RPMI8226 (cell line): ENCODE data around the gene PLIN5.
"Not testable (repeated sequence)": the region's sequence is repeated elsewhere in the genome, so short reads cannot be mapped to it uniquely, and the experiment has no call there.

Experiments
- DNase-seq: peaks from one replicate; pipeline ENCODE4 v3.0.0-alpha.2; 2015

Gene PLIN5

DNA sequence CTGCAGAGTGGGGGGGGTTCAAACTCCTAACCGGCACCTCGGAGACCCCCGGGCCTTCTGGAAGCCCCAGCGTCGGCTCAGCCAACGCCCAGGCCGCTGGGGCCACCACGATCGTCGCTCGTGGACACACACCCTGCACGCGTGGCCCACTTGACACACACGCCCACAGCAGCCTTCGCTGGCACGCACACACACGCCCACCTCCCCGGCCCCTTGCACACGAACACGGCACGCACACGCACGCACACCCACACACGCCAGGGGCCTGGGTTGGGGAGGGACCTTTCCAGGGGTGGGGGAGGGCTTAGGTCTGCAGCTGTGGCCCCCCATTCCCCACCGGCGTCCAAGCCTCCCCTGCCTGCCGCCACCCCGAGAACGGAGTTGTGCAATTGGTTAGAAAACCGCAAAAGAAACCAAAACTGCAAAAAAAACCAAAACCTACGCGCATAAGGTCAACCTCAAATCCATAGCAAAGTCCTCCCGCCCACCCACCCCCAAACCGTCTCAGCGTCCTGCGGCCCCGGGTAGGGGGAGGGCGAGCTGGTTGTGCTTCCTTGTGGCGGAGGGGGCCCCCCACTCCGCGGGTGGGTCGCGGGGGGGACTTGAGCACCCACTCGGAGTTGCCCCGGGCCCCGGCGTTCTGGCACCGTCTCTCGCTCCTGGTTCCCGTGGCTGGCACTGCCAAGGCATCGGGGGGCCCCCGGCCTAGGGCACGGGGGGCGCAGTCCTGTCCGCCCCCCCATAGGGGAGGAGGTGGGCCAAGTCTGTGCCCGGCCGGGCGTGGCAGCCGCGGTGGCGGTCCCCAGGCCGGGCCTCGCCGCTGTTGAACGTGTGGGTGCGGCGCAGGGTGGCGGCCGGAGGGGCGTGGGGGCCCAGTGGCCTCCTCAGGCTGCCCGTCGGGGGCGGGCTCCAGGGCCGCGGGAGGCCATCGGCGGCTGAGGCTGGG is 8.1 kb upstream of the PLIN5 start:
- no peak for DNase-seq

DNA sequence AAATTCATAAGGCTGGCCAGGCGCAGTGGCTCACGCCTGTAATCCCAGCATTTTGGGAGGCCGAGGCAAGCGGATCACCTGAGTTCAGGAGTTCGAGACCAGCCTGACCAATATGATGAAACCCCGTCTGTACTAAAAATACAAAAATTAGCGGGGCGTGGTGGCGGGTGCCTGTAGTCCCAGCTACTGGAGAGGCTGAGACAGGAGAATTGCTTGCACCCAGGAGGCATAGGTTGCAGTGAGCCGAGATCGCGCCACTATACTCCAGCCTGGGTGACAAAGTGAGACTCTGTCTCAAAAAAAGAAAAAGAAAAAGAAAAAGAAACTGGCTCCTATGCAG is 6.8 kb upstream of the PLIN5 start:
- DNase-seq, result not testable (repeated sequence)

DNA sequence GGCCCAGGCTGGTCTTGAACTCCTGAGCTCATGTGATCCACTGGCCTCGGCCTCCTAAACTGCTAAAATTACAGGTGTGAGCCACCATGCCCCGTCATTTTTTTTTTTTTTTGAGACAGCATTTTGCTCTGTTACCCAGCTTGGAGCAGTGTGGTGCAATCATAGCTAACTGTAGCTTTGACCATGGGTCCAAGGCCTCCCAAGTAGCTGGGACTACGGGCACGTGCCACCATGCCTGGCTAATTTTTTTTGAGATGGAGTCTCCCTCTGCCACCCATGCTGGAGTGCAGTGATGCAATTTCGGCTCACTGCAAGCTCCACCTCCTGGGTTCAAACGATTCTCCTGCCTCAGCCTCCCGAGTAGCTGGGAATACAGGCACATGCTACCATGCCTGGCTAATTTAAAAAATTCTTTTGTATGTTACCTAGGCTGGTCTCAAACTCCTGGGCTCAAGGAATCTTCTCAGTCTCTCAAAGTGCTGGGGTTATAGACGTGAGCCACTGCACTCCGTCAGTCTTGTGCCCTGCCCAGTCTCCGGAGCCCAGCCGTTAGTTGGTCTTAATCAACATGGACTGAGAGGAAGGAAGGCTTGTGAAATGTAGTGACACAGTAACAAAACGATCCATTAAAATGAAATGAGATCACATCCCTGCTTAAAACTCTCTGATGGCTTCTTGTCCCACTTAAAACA is 6.2 kb upstream of the PLIN5 start:
- no peak for DNase-seq

DNA sequence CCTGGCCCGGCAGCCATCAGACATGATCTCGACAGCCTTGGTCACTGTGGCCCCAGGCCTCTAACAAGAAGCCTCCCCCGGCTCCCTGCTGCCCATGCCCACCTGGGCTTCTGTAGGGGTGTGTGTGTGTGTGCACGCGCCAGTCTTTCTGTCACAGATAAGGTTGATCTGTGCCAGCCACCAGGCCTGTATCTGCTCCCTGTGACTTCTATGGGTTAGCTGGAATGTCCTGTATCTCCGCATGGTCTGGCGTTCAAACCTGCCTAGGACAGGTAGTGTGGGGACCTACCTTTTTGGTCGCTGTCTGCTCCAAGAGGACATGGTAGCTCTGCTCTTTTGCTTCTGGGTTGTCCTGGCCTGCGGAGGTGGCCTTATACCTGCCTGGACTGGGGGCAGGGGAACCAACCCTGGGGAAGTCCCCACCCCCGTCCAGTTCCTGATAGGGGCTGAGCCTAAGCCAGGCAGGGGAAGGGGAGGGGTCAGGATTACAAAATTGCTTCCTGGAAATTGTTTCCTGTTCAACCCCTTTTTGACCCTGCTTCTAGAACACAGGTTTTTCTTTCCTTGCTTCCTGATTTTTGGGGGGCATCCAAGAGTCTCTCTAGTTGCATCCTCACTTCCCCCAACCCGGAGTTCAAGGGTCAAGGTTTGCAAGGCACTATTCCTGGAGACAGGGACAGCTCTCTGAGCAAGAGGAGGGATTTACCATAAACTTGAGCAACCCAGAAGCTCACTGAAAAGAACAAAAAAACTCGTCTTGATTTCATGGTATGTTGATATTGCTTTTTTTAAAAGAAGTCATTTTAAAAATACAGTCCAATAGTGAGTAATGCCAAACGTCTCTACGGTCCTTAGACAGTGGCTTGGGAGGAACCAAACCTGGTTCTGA is 4.9 kb upstream of the PLIN5 start, which contains the start of gene LRG1:
Gene LRG1 (minus strand): TSS at position 344 of the 889 bp plus-strand sequence. CDS start 23 bp downstream, at position 321.
- peak; percentile 56 for DNase-seq

GRCh38 chr19:4539169-4539692 is 4.2 kb upstream of the PLIN5 start:
- no peak for DNase-seq

GRCh38 chr19:4538601-4538954 is 3.6 kb upstream of the PLIN5 start:
- peak; percentile 50 for DNase-seq

- DNase-seq, result peak; percentile 48
Observed at GRCh38 chr19:4537953-4538600, 3.1 kb upstream of the PLIN5 start.

GRCh38 chr19:4536798-4537197 is 1.8 kb upstream of the PLIN5 start:
- no peak for DNase-seq

GRCh38 chr19:4533835-4534424 is 1.1 kb downstream of the PLIN5 start:
- no peak for DNase-seq

- no peak for DNase-seq
Observed at GRCh38 chr19:4533334-4533733, 1.7 kb downstream of the PLIN5 start.

- DNase-seq, result peak; percentile 70
Observed at GRCh38 chr19:4531562-4532165, 3.4 kb downstream of the PLIN5 start.

GRCh38 chr19:4529924-4530522 is 5.0 kb downstream of the PLIN5 start:
- DNase-seq, result no peak

- no peak for DNase-seq
Observed at GRCh38 chr19:4528843-4529242, 6.2 kb downstream of the PLIN5 start.

GRCh38 chr19:4527377-4527776 is 7.6 kb downstream of the PLIN5 start:
- DNase-seq, result not testable (repeated sequence)

DNA sequence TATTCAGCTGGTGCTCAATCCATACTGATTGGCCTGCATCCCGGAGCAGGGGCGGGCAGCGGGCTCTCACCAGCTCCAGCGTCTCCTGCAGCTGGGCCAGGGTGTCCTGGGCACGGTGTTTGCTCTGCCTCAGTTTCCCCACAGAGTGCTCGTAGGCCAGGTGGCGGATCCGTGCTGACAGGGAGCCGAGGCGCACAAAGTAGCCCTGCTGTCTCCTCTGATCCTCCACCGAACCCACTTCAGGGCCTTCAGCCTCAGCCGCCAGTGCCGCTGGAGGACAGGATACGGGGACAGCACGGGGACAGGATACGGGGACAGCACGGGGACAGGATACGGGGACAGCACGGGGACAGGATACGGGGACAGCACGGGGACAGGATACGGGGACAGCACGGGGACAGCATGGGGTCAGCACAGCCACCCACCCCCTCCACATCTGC is 9.4 kb downstream of the PLIN5 start:
- no peak for DNase-seq

- peak; percentile 66 for DNase-seq
Observed at GRCh38 chr19:4524808-4525562, 10.0 kb downstream of the PLIN5 start.

DNA sequence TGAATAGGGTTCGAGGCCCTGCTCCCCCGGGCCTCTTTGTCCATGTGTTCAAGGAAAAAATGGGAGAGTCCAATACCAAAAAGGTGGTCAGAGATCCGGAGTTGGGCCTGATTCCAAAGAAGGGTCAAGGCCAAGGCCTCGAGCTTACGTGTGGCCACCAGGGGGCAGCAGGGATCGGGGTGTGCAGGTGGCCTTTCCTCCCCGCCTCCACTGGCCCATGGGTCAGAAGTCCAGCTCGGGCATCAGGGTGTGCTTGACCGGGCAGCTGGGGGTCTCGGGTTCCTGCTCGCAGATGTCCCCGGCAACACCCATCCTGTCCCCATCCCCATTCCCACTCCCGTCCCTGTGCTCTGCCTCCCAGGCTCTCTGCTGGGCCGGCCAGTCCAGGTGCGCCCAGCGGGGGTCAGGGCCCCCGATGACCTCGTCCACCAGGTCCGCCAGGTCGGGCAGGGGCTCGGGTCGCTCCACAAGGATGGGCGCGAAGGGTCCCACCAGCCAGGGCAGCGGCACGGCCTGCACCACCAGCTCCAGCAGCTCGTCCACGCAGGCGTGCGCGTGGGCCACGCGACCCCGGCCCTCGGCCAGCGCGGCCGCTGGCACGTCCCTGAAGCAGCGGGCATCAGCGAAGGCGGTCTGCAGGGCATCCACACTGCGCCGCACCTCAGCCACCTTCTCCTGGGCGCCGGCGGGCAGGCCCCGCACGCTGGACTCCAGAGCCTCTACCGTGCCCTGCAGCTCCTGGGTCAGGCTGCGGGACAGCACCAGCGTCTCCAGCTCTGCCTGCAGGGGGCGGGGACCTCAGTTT is 11.5 kb downstream of the PLIN5 start:
- DNase-seq, result peak; percentile 62

DNA sequence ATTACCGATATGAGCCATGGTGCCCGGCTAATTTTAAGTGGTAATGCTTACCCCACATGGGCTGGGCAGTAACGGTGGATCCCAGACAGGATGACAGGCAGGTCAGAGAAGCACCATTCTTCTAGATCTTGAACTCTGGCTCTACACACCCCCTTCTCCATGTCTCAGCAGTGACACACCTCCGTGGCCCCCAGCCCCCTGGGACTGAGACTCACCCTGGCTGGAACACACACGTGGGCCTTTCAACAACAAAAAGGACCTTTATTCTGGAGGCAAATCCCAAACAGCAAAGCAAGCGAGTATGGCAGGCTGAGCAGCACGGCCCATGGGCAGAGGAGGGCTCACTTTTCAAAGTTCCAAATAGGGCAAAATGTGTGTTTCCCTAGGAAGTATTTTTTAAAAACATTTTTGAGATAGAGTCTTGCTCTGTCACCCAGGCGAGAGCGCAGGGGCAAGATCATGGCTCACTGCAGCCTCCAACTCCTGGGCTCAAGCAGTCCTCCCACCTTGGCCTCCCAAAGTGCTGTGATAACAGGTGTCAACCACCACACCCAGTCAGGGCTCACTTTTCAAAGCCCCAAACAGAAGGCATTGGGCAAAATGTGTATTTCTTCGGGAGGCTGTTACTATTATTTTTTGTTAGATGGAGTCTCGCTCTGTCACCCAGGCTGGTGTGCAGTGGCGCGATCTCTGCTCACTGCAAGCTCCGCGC is 12.6 kb downstream of the PLIN5 start:
- no peak for DNase-seq

GRCh38 chr19:4521888-4522242 is 13.2 kb downstream of the PLIN5 start:
- DNase-seq, result no peak
